ENCODE measurements around the gene EPB42.

EPB42 gene

DNA sequence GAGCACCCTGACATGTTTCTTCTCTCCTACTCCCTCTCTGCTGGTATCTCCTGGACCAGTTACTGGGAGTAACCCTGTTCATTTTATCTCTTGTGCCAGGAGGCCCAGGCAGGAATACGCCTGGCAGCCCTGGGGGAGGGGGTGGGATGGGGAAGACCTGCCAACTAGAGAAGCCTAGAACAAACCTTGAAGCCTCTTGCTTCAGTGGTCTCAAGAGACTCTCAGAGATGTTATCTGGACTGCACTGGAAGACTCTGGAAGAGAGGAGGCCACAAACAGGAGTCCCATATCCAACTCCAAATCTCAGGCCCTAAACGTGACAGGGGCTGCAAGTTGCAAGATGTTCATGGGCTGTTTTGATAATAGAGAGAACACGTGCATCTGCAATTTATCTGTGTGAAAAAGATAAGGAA is at the start of gene EPB42:
Gene EPB42, minus strand, starts transcription at position 28 of the 413 bp plus-strand sequence. CDS start 193 bp downstream, outside the sequence.
- Mint-ChIP-seq H3K9me3 (peaks cover 0 to 7% of the 10 kb centered on the region in 2 donors), H3K27me3 (peaks cover 44% of the 10 kb centered on the region), H3K4me1 (peaks cover 8% of the 10 kb centered on the region), H3K4me3 (no peak within 1 kb of the TSS), H3K27ac (peak within 1 kb of the TSS in 1 of 2 donors; percentile 42)
- DNase-seq (no peak), ATAC-seq (no peak)

DNA sequence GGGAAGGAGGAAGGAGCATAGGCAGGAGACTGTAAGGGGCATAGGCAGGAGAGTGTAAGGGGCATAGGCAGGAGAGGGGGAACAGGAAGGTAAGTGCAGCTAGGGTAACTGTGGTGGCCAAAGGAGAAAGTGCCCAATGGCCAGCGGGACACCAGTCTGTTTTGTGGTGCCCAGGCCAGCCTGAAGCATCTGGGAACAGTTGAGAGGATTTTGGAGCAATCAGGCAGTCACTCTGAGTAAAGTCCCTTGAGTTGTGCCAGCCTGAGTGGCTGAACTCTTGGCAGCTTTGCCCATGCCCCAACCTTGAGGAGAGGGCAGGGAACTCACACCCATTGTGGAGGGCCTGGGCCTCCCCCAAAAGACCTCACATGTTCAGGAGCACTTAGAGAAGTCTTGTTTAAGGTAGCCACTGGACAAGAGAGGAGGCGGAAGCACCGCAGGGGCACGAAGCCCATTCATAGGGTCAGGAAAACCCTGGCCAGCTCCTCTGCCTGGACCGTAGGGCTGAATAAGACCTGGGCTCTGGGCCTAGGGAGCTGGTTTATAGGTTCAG is 49.4 kb upstream of the EPB42 start:
- Mint-ChIP-seq H3K4me1 (no peaks in the 10 kb centered on the region), H3K27me3 (peaks cover 29% of the 10 kb centered on the region), H3K4me3 (no peak overlapping the region), H3K27ac (peak overlapping the region; percentile 13 to 27), H3K9me3 (peaks cover 0 to 5% of the 10 kb centered on the region in 2 donors)
- DNase-seq: no peak
- no peak for ATAC-seq

DNA sequence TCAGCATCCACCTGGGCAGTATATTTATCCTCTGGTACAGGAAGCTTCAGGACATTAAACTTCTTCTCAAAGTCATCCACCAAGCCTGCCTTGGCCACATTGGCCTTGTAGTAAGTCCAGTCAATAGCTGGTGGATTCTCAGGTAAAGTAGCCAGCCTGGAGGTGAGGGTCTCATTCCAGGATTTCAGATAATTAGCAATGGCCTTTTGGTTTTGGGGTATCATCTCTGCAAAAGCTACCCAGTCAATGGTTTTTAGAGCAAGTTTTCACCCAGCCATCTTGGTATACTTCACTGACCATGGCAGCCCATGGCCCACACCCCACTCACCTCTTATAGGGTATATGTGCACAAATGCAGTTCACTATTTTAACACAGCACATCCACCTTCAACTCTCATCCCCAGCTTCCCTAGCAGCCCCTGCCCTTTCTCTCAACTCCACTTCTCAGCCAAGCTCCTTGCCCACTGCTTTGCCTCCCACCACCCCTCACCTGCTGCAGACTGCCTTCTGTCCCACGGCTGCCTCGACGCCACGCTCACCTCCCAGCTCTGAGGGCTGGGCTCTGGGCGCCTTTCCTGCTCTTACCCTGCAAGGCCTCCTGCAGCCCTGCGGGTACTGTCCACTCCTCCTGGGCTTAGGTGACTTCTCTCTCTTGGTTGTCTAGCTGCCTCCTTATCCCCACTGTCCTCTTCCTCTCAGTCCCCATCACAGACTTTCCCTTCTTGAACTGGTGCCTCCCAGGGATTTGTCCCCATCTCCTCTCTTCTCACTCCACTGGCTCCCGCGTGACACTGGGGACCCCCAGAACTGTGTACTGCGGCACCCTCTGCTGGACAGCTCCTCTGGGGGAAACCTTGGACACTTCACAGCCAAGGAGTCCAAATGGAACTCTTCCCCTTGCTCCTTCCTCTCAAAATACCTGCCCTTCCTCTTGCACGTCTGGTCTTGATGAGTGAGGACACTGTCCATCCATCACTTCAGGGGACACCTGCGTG is 47.6 kb upstream of the EPB42 start:
- Mint-ChIP-seq H3K4me3 (no peak overlapping the region), H3K27me3 (peaks cover 23% of the 10 kb centered on the region), H3K4me1 (no peaks in the 10 kb centered on the region), H3K27ac (peak overlapping the region in 1 of 2 donors; percentile 14), H3K9me3 (peaks cover 0 to 5% of the 10 kb centered on the region in 2 donors)
- ATAC-seq: peak; percentile 73
- peak in 1 of 2 donors; percentile 31 for DNase-seq

DNA sequence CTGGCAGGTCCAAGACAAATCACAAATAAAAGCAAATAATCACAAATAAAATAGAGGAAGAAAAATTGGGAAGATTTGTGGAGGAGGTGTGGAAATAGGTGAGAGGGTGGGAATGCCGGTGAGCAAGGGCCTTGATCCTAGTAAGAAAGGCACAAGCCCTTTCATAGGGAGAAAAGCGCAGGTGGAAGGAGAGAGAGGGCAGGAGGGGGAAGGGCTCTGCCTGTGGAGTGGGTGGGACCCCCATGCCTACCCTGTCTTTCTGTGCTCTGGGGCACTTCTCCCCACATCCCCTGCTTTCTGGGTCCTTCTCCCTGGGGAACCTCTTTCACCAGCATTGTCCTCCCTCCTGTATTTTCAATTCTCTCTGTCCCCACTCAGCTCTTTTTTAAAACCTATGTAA is 46.6 kb upstream of the EPB42 start:
- no peaks in the 10 kb centered on the region for H3K4me1 Mint-ChIP-seq
- H3K9me3 Mint-ChIP-seq: peaks cover 0 to 5% of the 10 kb centered on the region in 2 donors
- H3K27ac Mint-ChIP-seq: no peak overlapping the region
- no peak for DNase-seq
- ATAC-seq: no peak
- H3K4me3 Mint-ChIP-seq: no peak overlapping the region
- peaks cover 23% of the 10 kb centered on the region for H3K27me3 Mint-ChIP-seq

DNA sequence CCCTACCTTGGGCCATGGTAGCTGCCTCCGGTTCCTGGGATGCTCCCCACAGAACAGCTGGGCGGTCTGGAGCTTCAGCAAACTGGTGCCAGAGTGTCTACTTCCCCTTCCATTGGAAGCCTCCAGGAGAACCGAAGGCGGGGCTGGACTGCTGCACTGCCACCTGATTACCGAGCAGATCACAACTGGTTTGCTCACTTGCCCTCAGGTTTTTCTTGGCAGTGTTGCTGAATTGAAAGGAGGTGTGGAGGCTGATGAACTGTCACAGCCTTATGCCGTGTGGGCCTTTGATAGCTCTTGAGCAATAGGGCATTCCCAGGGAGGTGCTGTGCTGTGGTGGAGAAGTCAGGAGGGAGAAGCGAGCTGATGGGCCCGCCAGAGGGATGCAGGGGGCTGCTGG is 46.0 kb upstream of the EPB42 start, which contains the start of gene TGM5:
Gene TGM5, minus strand, starts transcription at position 95 of the 400 bp plus-strand sequence. Its CDS starts 79 bp downstream, at position 16.
- DNase-seq: no peak

DNA sequence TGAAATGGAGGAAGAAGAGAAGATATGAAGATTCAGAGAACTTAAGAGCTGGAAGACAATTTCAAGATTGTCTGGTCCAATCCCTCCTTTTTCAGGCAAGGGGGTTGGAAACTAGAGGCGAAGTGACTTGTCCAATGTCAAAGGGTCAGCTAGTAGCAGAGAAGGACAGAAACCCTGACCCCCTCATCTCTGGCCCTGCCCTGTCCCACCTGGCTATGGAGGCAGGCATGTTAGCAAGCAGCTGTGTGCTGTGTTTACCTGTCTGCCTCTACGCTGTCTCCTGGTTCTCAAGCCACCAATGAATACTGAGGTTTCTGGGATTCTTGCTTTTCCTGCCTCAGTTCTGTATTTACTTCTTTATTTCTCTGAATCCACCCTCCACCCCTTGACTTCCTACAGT is 45.6 kb upstream of the EPB42 start:
- no peaks in the 10 kb centered on the region for H3K4me1 Mint-ChIP-seq
- H3K27ac Mint-ChIP-seq: no peak overlapping the region
- H3K9me3 Mint-ChIP-seq: no peaks in the 10 kb centered on the region
- H3K4me3 Mint-ChIP-seq: no peak overlapping the region
- ATAC-seq (no peak), DNase-seq (no peak)
- H3K27me3 Mint-ChIP-seq: peaks cover 23% of the 10 kb centered on the region

More for the DNA sequence above, 46.0 kb upstream of the EPB42 start, which contains the start of gene TGM5:
- Mint-ChIP-seq H3K27me3 (peaks cover 23% of the 10 kb centered on the region), H3K9me3 (no peaks in the 10 kb centered on the region), H3K4me3 (no peak within 1 kb of the TSS), H3K27ac (no peak within 1 kb of the TSS), H3K4me1 (no peaks in the 10 kb centered on the region)
- ATAC-seq: no peak

DNA sequence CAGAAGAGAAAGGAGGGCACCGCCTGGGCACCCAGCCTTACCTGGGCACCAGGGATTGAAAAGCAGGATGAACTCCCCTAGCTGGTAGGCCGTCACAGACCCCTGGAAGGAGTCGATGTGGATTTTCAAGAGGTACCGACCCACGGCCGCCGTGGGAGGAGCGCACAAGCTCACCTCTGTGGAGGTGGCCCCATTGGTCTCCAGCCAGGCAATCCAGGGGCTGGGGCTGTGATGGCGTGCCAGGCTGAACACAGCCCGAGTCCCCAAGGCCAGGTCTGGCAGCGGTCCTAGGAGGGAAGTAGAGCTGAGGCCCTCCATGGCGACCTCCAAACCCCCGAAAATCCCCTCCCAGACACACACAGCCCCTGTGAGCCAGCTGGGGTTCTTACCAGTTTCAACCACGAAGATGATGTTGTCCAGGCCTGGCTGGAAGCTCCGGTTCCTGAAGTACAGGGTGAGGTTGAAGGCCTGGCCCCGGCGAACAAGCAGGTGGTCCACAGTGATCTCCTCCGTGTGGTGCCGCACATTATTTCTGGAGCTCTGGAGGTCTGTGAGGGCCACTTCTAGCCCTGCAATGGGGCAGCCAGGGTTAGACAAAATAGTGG is 39.3 kb upstream of the EPB42 start:
- Mint-ChIP-seq H3K27me3 (peaks cover 16% of the 10 kb centered on the region), H3K27ac (no peak overlapping the region), H3K4me1 (no peaks in the 10 kb centered on the region), H3K4me3 (no peak overlapping the region), H3K9me3 (no peaks in the 10 kb centered on the region)
- DNase-seq (no peak), ATAC-seq (no peak)

DNA sequence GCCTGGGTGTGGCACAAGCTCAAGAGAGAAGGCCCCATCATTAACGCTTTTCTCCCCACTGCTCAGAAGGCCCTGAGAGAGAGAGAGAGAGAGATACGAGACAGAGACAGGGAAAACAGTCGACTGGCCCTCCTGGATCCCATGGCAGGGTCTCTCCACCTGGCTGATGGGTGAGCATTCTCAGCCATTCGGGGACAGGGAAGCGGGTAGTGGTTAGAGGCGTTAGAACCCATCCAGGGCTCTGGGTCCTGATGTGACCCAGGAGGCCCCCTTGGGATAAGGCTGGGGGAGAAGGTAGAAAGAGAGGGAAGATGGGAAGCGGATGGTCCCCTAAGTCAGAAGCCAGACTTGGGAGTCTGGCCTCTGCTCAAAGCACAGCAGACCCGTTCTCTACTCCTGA is 38.0 kb upstream of the EPB42 start:
- H3K4me1 Mint-ChIP-seq: peaks cover 11% of the 10 kb centered on the region
- peaks cover 24% of the 10 kb centered on the region for H3K27me3 Mint-ChIP-seq
- H3K4me3 Mint-ChIP-seq: no peak overlapping the region
- DNase-seq (no peak), ATAC-seq (no peak)
- no peak overlapping the region for H3K27ac Mint-ChIP-seq
- no peaks in the 10 kb centered on the region for H3K9me3 Mint-ChIP-seq

DNA sequence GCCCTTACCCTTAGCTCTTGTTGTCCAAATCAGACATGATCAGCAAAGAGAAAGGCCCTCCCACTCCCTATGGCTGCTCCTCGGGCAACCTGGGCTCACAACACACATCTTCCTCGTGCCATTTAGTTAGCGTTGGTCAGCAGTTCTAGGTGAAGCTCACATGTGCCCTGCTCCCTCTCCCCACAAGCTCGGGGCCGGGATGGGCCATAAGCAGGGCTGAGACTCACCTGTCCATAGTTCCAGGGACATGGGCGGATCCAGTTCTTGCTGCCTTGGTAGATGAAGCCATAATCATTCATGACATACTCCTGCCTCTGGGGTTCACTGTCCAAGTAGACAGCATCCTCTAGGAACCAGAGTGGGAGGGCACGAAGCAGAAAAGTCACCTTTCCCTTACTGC is 35.5 kb upstream of the EPB42 start:
- peak overlapping the region in 1 of 2 donors; percentile 49 for H3K27ac Mint-ChIP-seq
- peaks cover 35% of the 10 kb centered on the region for H3K27me3 Mint-ChIP-seq
- no peak overlapping the region for H3K4me3 Mint-ChIP-seq
- no peaks in the 10 kb centered on the region for H3K9me3 Mint-ChIP-seq
- no peak for DNase-seq
- H3K4me1 Mint-ChIP-seq: peaks cover 34% of the 10 kb centered on the region
- ATAC-seq: no peak

DNA sequence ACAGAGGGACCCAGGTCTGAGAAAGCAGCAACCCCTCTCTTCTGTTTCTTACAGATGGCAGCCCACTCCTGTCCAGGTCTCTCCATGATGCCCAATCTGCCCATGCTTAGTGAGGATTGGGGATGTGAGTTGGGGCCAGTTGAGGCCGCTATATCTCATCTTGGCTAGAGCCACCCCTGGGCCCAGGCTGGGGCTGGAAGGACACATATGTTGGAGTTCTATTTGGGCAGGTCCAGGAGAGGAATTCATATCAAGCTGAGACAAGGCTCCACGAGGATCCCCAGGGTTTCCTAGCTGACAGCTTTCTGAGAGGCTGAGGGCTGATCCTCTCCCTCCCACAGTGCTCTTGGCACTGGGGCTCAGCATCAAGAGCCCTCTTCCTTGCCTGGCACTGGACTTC is 34.6 kb upstream of the EPB42 start:
- Mint-ChIP-seq H3K4me1 (peaks cover 43% of the 10 kb centered on the region), H3K9me3 (peaks cover 0 to 6% of the 10 kb centered on the region in 2 donors), H3K27ac (no peak overlapping the region), H3K4me3 (no peak overlapping the region), H3K27me3 (peaks cover 35% of the 10 kb centered on the region)
- ATAC-seq (no peak), DNase-seq (no peak)

DNA sequence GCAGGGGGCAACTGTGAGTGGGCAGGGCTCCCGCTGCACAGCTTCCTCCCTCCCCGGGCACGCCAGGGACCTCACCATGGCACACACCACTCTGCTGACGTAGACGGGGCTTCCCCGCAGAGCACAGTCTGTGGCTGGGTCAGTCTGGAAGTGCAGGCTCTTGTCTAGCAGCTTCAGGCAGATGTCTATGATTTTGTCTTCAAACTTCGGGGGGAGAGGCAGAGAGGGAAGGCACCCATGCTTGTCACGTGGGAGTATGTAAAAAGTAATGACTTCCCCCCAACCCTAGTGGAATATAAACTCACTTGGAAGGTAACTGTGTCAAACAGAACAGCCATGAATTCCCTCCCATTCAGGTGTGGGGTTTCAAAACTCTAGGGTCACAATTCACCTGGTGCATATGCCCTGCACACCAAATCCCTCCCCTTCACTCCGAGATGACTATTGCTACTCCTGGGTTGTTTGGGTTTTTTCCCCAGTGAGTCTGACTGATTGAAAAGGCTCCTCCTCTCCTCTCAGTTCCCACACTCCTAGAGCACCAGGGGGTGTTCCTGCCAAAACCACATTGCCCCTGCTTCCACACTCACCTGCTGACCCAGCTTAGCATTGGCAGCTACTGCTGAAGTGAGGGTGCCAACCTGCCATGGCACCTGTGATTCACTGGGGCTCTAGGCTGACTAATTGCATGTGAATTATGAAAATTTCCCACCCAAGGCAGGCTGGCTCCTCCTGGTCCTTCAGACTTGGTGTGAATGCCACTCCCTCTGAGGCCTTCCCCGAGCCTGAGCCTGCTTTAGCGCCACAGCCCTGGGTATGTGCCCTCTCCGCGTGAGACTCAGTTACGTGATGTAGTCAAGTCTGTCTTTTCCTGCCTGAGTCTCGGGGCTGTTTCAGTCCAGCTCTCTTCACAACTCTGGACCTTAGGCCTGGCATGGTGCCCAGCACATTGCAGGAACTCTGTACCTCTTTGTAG is 32.9 kb upstream of the EPB42 start:
- DNase-seq (peak in 1 of 2 donors; percentile 35), ATAC-seq (peak; percentile 70)
- H3K27ac Mint-ChIP-seq: no peak overlapping the region
- H3K9me3 Mint-ChIP-seq: peaks cover 0 to 6% of the 10 kb centered on the region in 2 donors
- H3K4me1 Mint-ChIP-seq: peaks cover 59% of the 10 kb centered on the region
- peak overlapping the region; percentile 19 for H3K4me3 Mint-ChIP-seq
- peaks cover 35% of the 10 kb centered on the region for H3K27me3 Mint-ChIP-seq

DNA sequence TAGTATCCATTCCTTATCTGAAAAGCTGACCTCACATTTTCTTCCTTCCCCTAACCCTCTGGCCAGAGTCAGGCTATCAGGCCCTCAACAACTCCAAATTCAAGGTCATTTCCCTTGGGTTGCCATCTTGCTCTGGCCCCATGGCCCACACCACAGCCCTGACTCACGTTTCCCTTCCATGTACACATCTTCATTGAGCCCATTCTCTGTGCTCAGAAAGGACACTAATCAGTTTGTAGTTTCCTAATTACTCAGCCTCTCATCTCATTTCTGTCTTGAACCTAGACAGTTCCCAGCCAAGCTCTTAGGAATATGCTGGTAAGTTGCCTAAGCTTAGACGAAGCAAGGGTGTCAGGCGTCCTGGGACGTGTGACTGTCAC is 31.0 kb upstream of the EPB42 start:
- H3K4me1 Mint-ChIP-seq: peaks cover 59% of the 10 kb centered on the region
- H3K27ac Mint-ChIP-seq: peak overlapping the region; percentile 17 to 24
- peaks cover 35% of the 10 kb centered on the region for H3K27me3 Mint-ChIP-seq
- peak overlapping the region; percentile 3 to 28 for H3K4me3 Mint-ChIP-seq
- DNase-seq (peak in 1 of 2 donors; percentile 50), ATAC-seq (peak; percentile 75)
- peaks cover 0 to 6% of the 10 kb centered on the region in 2 donors for H3K9me3 Mint-ChIP-seq

DNA sequence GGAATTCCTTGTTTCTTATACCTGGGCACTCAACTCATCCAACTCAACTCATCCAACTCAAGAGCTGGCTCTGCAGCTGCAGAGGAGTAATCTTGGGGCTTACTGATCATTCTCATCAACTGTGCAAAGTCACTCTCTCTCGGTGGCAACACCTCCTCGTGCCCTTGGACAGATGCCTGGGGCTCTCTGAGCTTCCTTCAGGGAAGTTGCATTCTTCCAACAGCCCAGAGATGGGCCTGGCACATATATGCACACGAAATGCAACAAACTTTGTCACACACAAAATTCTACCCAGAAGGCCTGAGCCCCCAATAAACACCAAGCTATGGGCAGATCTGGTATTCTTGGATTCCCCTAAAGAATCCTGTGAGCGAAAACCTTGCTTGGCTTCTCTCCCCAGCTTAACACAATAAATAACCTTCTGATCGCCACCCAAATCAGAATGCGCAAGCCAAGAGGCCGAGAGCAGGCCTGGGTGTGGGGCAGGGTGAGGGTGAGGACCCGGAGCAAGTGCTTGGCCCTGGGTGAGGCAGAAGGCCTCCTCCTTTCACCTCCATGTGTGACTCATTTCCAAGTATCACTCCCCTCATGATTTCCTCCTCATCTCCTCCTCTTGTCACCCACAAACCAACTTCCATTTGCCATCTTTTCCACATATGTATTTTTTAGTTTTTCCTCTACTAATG is 30.5 kb upstream of the EPB42 start:
- Mint-ChIP-seq H3K27ac (peak overlapping the region; percentile 17 to 24), H3K4me1 (peaks cover 59% of the 10 kb centered on the region), H3K27me3 (peaks cover 32% of the 10 kb centered on the region), H3K4me3 (peak overlapping the region in 1 of 2 donors; percentile 3), H3K9me3 (peaks cover 0 to 6% of the 10 kb centered on the region in 2 donors)
- ATAC-seq (peak; percentile 61), DNase-seq (peak in 1 of 2 donors; percentile 21)

DNA sequence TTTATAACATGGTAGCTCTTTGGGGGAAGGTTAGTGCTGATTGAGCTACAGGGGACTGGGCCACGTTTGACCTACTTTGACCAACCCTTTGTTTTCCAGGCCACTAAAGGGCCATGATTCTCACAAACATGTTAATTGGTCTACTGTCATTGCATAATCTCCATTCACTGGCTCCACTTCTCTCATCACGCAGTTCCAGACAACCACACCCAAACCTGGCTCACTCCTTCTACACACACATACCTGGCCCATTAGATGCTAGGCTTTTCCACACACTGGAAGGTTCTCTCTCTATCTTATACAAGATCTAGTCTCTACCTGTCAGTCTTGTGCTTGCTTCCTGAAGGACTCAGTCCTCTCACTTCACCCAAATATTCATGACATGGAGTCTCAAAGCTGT is 30.0 kb upstream of the EPB42 start:
- no peak for ATAC-seq
- Mint-ChIP-seq H3K27ac (no peak overlapping the region), H3K27me3 (peaks cover 26% of the 10 kb centered on the region), H3K9me3 (peaks cover 0 to 6% of the 10 kb centered on the region in 2 donors), H3K4me1 (peaks cover 59% of the 10 kb centered on the region), H3K4me3 (no peak overlapping the region)
- no peak for DNase-seq

Data from stimulated activated naive CD8-positive, alpha-beta T cell treated with anti-CD3 and anti-CD28 coated beads, Interleukin-15, amount 100 ng/mL, for 72 hours (primary cell).